ENCODE measurements around the gene SLC5A7. TPM values are rescaled to one million over a fixed set of nuclear protein-coding genes. Genes with fewer than 3 reads are reported as not detected.

SLC5A7 gene
- total and polyA plus RNA-seq, 2 donors from 2014 or later: 0.75 to 0.88 TPM

GRCh38 chr2:108048752-108049151 is 62.4 kb downstream of the SLC5A7 start:
- DNase-seq: peak in 1 of 5 donors; percentile 16
- Histone ChIP-seq H3K27me3 (ENCODE audit: control insufficient read depth, insufficient read depth, low read length) (no peaks in the 10 kb centered on the region), H3K4me1 (ENCODE audit: control insufficient read depth in 2 of 3, insufficient read depth in 2 of 3, low read depth in 1 of 3, low read length in 3 of 3) (no peaks in the 10 kb centered on the region), H3K36me3 (ENCODE audit: control insufficient read depth in 2 of 3, insufficient read depth in 3 of 3, low read length in 3 of 3) (no peaks in the 10 kb centered on the region), H3K4me3 (ENCODE audit: low read length in 3 of 3) (no peak overlapping the region), H3K27ac (ENCODE audit: low read depth in 2 of 2, low read length in 2 of 2) (no peak overlapping the region), H3K9me3 (ENCODE audit: control insufficient read depth in 2 of 3, insufficient read depth in 1 of 3, low read length in 3 of 3) (peaks cover 0 to 7% (median 0%) of the 10 kb centered on the region in 3 donors), H3K9ac (ENCODE audit: low read length in 3 of 3) (no peak overlapping the region)
- intact Hi-C loops (cut with DNase I): no loop called here
- TF ChIP-seq CTCF (IDR thresholded peaks at IDR 0.05; ENCODE audit: borderline replicate concordance, extremely low read depth, insufficient read depth): no peak
- no peak for FAIRE-seq

- H3K4me1 ChIP-seq (ENCODE audit: control insufficient read depth in 2 of 3, insufficient read depth in 2 of 3, low read depth in 1 of 3, low read length in 3 of 3): no peaks in the 10 kb centered on the region
- TF ChIP-seq CTCF (IDR thresholded peaks at IDR 0.05; ENCODE audit: borderline replicate concordance, extremely low read depth, insufficient read depth): no peak
- DNase-seq (no peak), FAIRE-seq (no peak)
- H3K4me3 ChIP-seq (ENCODE audit: low read length in 3 of 3): no peak overlapping the region
- H3K9me3 ChIP-seq (ENCODE audit: control insufficient read depth in 2 of 3, insufficient read depth in 1 of 3, low read length in 3 of 3): no peaks in the 10 kb centered on the region
- intact Hi-C loops (cut with DNase I): no loop called here
- no peak overlapping the region for H3K9ac ChIP-seq (ENCODE audit: low read length in 3 of 3)
- no peaks in the 10 kb centered on the region for H3K27me3 ChIP-seq (ENCODE audit: control insufficient read depth, insufficient read depth, low read length)
- H3K27ac ChIP-seq (ENCODE audit: low read depth in 2 of 2, low read length in 2 of 2): no peak overlapping the region
- no peaks in the 10 kb centered on the region for H3K36me3 ChIP-seq (ENCODE audit: control insufficient read depth in 2 of 3, insufficient read depth in 3 of 3, low read length in 3 of 3)
Observed at GRCh38 chr2:108058576-108059137, 72.3 kb downstream of the SLC5A7 start.

GRCh38 chr2:108061439-108062042 is 75.2 kb downstream of the SLC5A7 start:
- H3K36me3 ChIP-seq (ENCODE audit: control insufficient read depth in 2 of 3, insufficient read depth in 3 of 3, low read length in 3 of 3): no peaks in the 10 kb centered on the region
- H3K4me3 ChIP-seq (ENCODE audit: low read length in 3 of 3): no peak overlapping the region
- TF ChIP-seq CTCF (IDR thresholded peaks at IDR 0.05; ENCODE audit: borderline replicate concordance, extremely low read depth, insufficient read depth): no peak
- intact Hi-C loops (cut with DNase I): no loop called here
- H3K27me3 ChIP-seq (ENCODE audit: control insufficient read depth, insufficient read depth, low read length): no peaks in the 10 kb centered on the region
- H3K4me1 ChIP-seq (ENCODE audit: control insufficient read depth in 2 of 3, insufficient read depth in 2 of 3, low read depth in 1 of 3, low read length in 3 of 3): no peaks in the 10 kb centered on the region
- no peak for FAIRE-seq
- no peak for DNase-seq
- H3K9me3 ChIP-seq (ENCODE audit: control insufficient read depth in 2 of 3, insufficient read depth in 1 of 3, low read length in 3 of 3): no peaks in the 10 kb centered on the region
- H3K9ac ChIP-seq (ENCODE audit: low read length in 3 of 3): no peak overlapping the region
- no peak overlapping the region for H3K27ac ChIP-seq (ENCODE audit: low read depth in 2 of 2, low read length in 2 of 2)

Other genes with a start within 250 kb of the SLC5A7 start
- not detected for gene RGPD4, start 159.6 kb upstream of the SLC5A7 start, total RNA-seq
- not detected for gene RGPD4, start 159.6 kb upstream of the SLC5A7 start, polyA plus RNA-seq (ENCODE audit: insufficient read depth, low read depth, low replicate concordance)